Keratinocyte (primary cell): ENCODE measurements around the gene MS4A6A. TPM values are rescaled to one million over a fixed set of nuclear protein-coding genes. Genes with fewer than 3 reads are reported as not detected.
"Not testable (repeated sequence)": the region's sequence is repeated elsewhere in the genome, so short reads cannot be mapped to it uniquely, and the experiment has no call there.

Experiments used
- DNase-seq: peaks from one replicate; pipeline ENCODE4 v3.0.0-alpha.2; 2011; ENCODE audit warnings: low read depth, missing footprints, low spot score
- FAIRE-seq: peaks from 2 replicates; lab custom pipeline; 2011; peaks lifted over from hg19 to GRCh38; lab: Jason Lieb, UNC
- H2AFZ ChIP-seq: 2 replicates; pipeline ENCODE4 v1.6.0; 2012; ENCODE audit warnings: low read length, control low read depth, inconsistent platforms; ENCODE audit not compliant: control insufficient read depth
- H3K27ac ChIP-seq: 2 replicates; pipeline ENCODE4 v1.5.1; 2011; ENCODE audit warnings: low read length; ENCODE audit not compliant: control insufficient read depth, insufficient read depth
- H3K27me3 ChIP-seq: 3 replicates; pipeline ENCODE4 v1.6.0; 2011; ENCODE audit warnings: low read length; ENCODE audit not compliant: control insufficient read depth, insufficient read depth; ENCODE audit errors: extremely low read depth
- H3K36me3 ChIP-seq, 2 experiments: 2 replicates in 1 of 2; 3 replicates in 1 of 2; pipeline ENCODE4 v1.5.1; 2011; ENCODE audit warnings: low read length in 2 of 2, mild to moderate bottlenecking in 1 of 2; ENCODE audit not compliant: control insufficient read depth in 2 of 2, insufficient read depth in 2 of 2; ENCODE audit errors: extremely low read depth in 1 of 2
- H3K4me1 ChIP-seq: 3 replicates; pipeline ENCODE4 v1.5.1; 2011; ENCODE audit warnings: low read length; ENCODE audit not compliant: control insufficient read depth, insufficient read depth; ENCODE audit errors: extremely low read depth
- H3K4me2 ChIP-seq: 3 replicates; pipeline ENCODE4 v1.6.0; 2011; ENCODE audit warnings: low read depth, low read length; ENCODE audit not compliant: control insufficient read depth, insufficient read depth; ENCODE audit errors: extremely low read depth
- H3K4me3 ChIP-seq, 3 experiments: fragments of 200-600 bp in 1 of 3; sonication (generic) in 1 of 3; 2 replicates in 2 of 3; 3 replicates in 1 of 3; pipeline ENCODE4 v1.5.1; 2011 to 2016; ENCODE audit warnings: low read length in 3 of 3, mild to moderate bottlenecking in 3 of 3, control low read depth in 2 of 3, inconsistent platforms in 1 of 3, low read depth in 1 of 3, mixed read lengths in 1 of 3, mixed run types in 1 of 3, moderate library complexity in 1 of 3; ENCODE audit not compliant: control insufficient read depth in 2 of 3, insufficient read depth in 2 of 3; ENCODE audit errors: extremely low read depth in 1 of 3
- H3K79me2 ChIP-seq: 2 replicates; pipeline ENCODE4 v1.6.0; 2012; ENCODE audit warnings: low read length; ENCODE audit not compliant: control insufficient read depth, insufficient read depth
- H3K9ac ChIP-seq: 3 replicates; pipeline ENCODE4 v1.6.0; 2011; ENCODE audit warnings: low read length; ENCODE audit not compliant: control insufficient read depth, insufficient read depth; ENCODE audit errors: extremely low read depth
- H3K9me1 ChIP-seq: 3 replicates; pipeline ENCODE4 v1.6.0; 2011; ENCODE audit warnings: low read length; ENCODE audit not compliant: control insufficient read depth, insufficient read depth; ENCODE audit errors: extremely low read depth
- H3K9me3 ChIP-seq: 2 replicates; pipeline ENCODE4 v1.5.1; 2012; ENCODE audit warnings: low read depth, low read length; ENCODE audit not compliant: control insufficient read depth
- H4K20me1 ChIP-seq: 3 replicates; pipeline ENCODE4 v1.6.0; 2011; ENCODE audit warnings: low read length; ENCODE audit not compliant: control insufficient read depth, insufficient read depth; ENCODE audit errors: extremely low read depth
- CTCF ChIP-seq, 3 experiments: IDR thresholded peaks in 1 of 3; conservative IDR thresholded peaks in 1 of 3; optimal IDR thresholded peaks in 1 of 3; 2 replicates in 2 of 3; 3 replicates in 1 of 3; pipeline versions ENCODE3 to v1.5.1; 2011; ENCODE audit warnings: low read length in 3 of 3, mild to moderate bottlenecking in 3 of 3, moderate library complexity in 2 of 3, control low read depth in 1 of 3, inconsistent platforms in 1 of 3; ENCODE audit not compliant: insufficient read depth in 2 of 3; ENCODE audit errors: extremely low read depth in 1 of 3
- EZH2 ChIP-seq: IDR thresholded peaks from one replicate; pipeline ENCODE4 v1.6.1; 2012; ENCODE audit warnings: inconsistent platforms, mild to moderate bottlenecking, low read length, moderate library complexity
- dilution Hi-C: fragments of 300-500 bp; cut with MboI; formaldehyde crosslinking; loops from one replicate; pipeline ENCODE4 v1.7.0; 2020; ENCODE audit warnings: low sequenced_read_pairs; ENCODE audit not compliant: extremely low pct_ligation_motif_present
- polyA plus RNA-seq, 5 experiments: library from polyadenylated mRNA; depleted of rRNA in 3 of 5; stranded (reverse) in 3 of 5; stranded (forward) in 1 of 5; unstranded in 1 of 5; fragments of >200 nt; gene quantifications; 1 replicate in 1 of 5; 2 replicates in 3 of 5; 3 replicates in 1 of 5; pipeline versions ENCODE4 v1.2.1 to v1.2.3, GENCODE V29; 2011 to 2012; ENCODE audit warnings: missing spikeins in 2 of 5, low read depth in 1 of 5, low replicate concordance in 1 of 5

Gene MS4A6A
- polyA plus RNA-seq, 1 donor (not counting 4 experiments of a cell fraction or from before 2014, with no cell fraction given), result not detected

DNA sequence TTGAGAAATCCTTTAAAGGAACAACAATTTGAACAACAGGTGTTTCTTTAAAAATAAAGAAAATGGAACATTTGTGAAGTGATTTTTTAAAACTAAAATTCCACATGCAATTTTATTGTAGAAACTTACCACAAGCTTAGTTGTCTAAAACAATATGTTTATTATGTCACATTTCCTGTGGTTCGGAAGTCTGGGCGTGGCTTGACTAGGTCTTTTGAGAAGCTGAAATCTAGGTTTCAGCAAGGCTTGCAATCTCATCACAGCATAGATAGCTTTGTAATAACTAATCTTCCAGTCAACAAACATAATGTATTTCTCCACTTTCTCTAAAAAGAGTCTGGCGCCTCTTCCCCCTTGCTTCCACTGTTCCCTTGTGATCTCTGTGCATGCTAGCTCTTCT, 27.0 kb downstream of the MS4A6A start:
- Histone ChIP-seq H2AFZ (no peak overlapping the region), H3K4me3 (no peak overlapping the region), H3K27ac (no peak overlapping the region), H3K9me3 (no peaks in the 10 kb centered on the region), H3K36me3 (no peaks in the 10 kb centered on the region), H4K20me1 (no peaks in the 10 kb centered on the region), H3K4me2 (no peak overlapping the region), H3K4me1 (no peaks in the 10 kb centered on the region), H3K27me3 (no peaks in the 10 kb centered on the region), H3K9me1 (no peaks in the 10 kb centered on the region), H3K9ac (no peak overlapping the region), H3K79me2 (no peaks in the 10 kb centered on the region)
- DNase-seq (no peak), FAIRE-seq (no peak)
- dilution Hi-C loops, result no loop called here
- TF ChIP-seq EZH2, result no peak
- no peak for TF ChIP-seq CTCF (optimal IDR thresholded peaks at IDR 0.05 in 1 of 3, IDR thresholded peaks at IDR 0.05 in 1 of 3, conservative IDR thresholded peaks at IDR 0.05 in 1 of 3; ENCODE audit: extremely low read depth in 1 of 3, insufficient read depth in 2 of 3, low read length in 3 of 3)

GRCh38 chr11:60152727-60153126, 30.2 kb downstream of the MS4A6A start:
- H3K27ac ChIP-seq, H3K9me1 ChIP-seq, H3K27me3 ChIP-seq, FAIRE-seq, H3K4me1 ChIP-seq, H3K4me2 ChIP-seq, H3K79me2 ChIP-seq, H3K36me3 ChIP-seq, H4K20me1 ChIP-seq, dilution Hi-C loops, H2AFZ ChIP-seq, DNase-seq, H3K9me3 ChIP-seq, H3K9ac ChIP-seq, H3K4me3 ChIP-seq: not testable (repeated sequence)

GRCh38 chr11:60150279-60150678, 32.6 kb downstream of the MS4A6A start:
- Histone ChIP-seq H3K9me3 (no peaks in the 10 kb centered on the region), H4K20me1 (no peaks in the 10 kb centered on the region), H3K27ac (no peak overlapping the region), H3K9me1 (no peaks in the 10 kb centered on the region), H3K27me3 (no peaks in the 10 kb centered on the region), H3K9ac (no peak overlapping the region), H2AFZ (no peak overlapping the region), H3K4me1 (no peaks in the 10 kb centered on the region), H3K4me3 (no peak overlapping the region), H3K4me2 (no peak overlapping the region), H3K79me2 (no peaks in the 10 kb centered on the region), H3K36me3 (no peaks in the 10 kb centered on the region)
- no peak for TF ChIP-seq EZH2
- TF ChIP-seq CTCF (optimal IDR thresholded peaks at IDR 0.05 in 1 of 3, IDR thresholded peaks at IDR 0.05 in 1 of 3, conservative IDR thresholded peaks at IDR 0.05 in 1 of 3; ENCODE audit: extremely low read depth in 1 of 3, insufficient read depth in 2 of 3, low read length in 3 of 3), result no peak
- dilution Hi-C loops, result no loop called here
- FAIRE-seq (no peak), DNase-seq (no peak)
